GM21381 (cell line): ENCODE results near the gene NUTM2F.
"Not testable (repeated sequence)": the region's sequence is repeated elsewhere in the genome, so short reads cannot be mapped to it uniquely, and the experiment has no call there.

ENCODE experiments used
- ATAC-seq: cut with Tn5 transposase; IDR thresholded peaks from one replicate; pipeline ENCODE4 v1.9.1; 2021; ENCODE audit warnings: mild to moderate bottlenecking, moderate library complexity; ENCODE audit not compliant: unreplicated experiment

The NUTM2F gene

DNA sequence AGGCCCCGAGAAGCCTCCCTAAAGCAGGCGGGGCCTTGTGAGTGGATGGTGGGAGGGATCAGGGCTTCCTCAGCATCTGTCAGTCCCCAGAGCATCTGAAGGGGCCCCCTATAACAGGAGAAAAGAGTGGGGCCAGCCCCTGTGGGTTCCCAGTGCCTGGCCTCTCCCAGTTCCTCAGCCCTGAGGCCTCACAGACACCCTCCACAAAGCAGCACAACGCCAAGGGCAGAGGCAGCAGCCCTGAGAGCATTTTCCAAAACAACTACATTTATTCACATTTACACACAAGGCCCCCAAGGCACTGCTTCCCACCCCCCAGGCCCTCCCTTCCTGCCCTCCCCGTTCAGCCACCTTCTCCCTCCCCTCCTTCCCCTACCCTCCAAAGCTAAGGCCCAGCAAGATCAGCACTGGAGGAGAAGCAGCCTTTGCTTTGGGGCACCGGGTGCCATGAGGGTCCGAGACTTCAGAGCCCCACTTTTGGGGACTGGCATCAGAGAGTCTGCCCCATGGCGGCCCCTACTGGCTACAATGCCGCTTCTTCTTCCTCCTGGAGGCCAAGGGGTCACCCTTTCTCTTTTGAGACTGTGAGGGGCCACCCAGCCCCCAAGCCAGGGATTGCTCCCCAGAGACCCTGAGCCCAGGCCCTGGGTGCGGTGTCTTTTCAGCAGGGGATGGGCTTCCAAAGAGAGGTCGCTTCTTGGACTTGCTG is 10.3 kb downstream of the NUTM2F start:
- ATAC-seq: not testable (repeated sequence)

DNA sequence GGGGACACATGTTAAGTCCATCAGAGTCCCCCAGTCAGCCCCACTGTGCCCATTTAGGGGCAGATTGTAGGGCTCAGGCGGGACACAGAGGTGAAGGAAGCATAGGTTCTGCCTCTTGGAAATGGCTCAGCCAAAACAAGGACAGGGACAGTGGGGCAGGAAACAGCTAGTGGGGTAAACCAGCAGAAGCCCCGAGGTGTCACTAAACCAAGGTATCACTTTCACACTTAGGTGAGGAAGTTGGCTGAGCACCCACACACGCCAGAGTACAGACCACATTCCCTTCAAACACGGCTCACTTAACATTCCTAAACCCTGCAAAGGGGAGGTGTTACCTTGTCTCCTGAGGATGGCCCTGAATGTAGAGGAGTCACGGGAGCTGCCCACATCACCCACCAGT is 12.2 kb downstream of the NUTM2F start:
- ATAC-seq: peak; percentile 92

DNA sequence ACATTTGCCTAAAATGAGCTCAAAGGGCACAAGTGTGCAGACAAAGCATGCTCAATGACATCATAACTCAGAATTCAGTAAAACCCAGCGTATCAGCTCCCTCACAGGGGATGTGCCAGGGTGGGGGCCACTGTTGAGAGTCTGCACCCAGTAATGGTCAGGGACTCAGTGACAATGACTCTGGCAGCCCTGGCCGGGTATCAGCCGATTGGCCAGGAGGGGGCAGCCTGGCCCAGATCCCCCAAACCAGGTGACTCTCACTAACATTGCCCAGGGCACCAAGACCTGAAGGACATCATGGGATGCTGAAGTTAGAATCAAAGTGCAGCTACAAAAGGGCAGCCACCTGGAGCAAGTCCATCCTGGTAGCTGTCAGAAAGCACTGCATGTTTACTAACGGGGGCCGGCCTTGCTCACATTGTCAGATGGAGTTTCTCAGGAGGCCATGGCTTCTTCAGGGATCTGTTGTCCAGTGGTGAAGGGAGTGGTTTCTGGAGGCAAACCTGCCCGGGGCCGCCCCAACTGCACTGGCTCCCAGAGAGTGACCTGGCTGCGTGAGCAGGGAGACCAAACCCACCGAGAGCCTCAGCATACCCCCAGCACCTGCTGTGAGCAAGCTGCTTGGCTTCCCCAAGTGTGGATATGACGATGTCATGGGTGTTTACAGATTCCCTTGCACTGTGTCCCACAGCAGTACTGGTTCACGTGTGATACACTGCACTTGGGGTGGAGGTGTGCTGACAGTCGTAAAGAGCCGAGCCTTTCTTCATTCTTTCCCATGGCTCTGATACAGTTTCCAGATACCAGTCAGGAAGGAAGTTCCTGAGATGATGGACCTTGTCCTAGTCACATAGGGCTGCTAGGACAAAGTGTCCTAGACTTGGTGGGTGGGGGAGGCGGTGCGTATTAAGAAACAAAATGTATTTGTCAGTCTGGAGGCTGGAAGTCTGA is 13.1 kb downstream of the NUTM2F start:
- ATAC-seq: not testable (repeated sequence)

DNA sequence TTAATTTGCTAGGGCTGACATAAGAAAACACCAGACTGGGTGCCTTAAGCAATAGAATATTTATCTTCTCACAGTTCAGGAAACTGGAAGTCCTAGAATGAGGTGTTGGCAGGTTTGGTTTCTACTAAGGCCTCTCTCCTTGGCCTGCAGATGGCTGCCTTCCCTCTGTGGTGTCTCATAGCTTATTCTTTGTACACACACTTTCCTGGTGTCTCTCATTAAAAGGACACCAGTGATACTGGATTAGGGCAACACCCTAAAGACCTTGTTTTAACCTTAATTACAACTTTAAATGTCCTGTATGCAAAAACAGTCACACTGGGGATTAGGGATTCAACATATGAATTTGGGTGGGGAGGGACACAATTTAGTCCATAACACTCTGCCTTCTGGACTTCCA is 25.1 kb downstream of the NUTM2F start:
- no peak for ATAC-seq

DNA sequence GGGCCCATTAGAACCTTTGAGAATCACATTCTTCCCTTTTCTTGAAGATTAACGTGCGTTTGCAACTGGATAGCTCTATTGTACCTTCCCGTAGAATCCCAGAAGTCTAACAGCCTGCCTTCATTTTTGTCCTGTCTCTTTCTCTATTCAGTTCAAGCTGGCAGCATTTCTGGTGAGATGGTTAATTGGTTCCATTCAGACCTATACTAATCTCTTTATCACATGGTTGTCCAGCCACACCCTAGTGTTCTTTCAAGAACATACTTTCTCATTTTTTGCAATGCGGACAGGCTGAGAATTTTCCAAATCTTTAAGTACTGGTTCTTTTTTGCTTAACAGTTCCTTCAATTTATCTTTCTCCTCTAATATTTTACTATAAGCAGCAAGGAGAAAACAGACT is 26.0 kb downstream of the NUTM2F start:
- no peak for ATAC-seq

DNA sequence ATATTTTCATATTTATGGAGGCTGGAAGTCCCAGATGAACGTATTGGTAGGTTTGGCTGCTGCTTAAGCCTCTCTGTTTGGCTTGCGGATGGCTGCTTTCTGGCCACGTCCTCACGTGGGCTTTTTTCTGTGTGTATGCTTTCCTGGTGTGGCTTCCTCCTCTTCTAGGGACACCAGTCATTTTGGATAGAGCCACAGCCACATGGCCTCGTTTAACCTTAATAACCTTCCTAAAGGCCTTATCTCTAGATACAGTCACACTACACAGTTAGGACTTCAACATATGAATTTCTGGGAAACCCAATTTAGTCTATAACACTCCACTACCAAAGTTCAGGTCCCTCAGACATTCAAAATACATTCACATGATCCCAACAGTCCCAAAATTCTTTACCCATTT is 26.9 kb downstream of the NUTM2F start:
- ATAC-seq: no peak

DNA sequence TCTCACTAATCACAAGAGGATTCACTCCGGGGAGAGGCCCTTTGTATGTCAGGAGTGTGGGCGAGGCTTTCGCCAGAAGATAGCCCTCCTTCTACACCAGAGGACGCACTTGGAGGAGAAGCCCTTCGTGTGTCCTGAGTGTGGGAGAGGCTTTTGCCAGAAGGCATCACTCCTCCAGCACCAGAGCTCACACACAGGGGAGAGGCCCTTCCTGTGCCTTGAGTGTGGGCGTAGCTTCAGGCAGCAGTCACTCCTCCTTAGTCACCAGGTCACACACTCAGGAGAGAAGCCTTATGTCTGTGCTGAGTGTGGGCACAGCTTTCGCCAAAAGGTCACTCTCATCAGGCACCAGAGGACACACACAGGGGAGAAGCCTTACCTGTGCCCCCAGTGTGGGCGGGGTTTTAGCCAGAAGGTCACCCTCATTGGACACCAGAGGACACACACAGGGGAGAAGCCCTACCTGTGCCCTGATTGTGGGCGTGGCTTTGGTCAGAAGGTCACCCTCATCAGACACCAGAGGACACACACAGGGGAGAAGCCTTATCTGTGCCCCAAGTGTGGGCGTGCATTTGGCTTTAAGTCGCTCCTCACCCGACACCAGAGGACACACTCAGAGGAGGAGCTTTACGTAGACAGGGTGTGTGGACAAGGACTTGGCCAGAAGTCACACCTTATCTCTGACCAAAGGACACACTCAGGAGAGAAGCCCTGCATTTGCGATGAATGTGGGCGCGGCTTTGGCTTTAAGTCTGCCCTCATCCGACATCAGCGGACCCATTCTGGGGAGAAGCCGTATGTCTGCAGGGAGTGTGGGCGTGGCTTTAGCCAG is 27.8 kb downstream of the NUTM2F start:
- no peak for ATAC-seq

DNA sequence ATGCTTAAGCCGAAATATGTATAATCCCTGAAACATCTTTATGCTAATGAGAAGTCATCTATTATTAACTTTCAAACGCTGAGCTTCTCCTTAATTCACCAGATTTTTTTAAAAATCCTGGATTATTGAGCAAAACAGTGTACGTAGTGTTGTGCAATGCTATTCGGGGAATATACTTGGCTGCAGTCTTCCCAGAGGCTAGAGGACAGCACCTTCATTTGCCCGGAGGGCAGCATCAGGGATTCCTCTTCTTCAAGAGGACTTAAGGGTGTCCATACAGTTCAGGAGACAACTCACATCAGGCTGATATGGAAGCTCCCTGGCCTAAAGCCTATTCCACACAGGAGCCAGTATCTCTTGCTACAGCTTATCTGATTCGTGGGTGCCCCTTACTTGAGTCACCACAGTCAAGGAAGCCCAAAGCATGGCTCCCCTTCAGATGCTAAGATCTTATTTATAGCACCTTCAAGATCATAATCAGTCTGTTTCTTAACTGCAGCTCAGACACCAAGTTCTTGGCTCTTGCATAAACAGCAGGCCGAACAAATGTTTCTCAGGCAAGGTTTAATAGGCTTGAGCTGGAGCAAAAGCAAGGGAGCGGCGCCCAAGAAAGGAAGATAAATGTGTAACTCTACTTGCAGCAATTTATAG is 29.4 kb downstream of the NUTM2F start:
- no peak for ATAC-seq

DNA sequence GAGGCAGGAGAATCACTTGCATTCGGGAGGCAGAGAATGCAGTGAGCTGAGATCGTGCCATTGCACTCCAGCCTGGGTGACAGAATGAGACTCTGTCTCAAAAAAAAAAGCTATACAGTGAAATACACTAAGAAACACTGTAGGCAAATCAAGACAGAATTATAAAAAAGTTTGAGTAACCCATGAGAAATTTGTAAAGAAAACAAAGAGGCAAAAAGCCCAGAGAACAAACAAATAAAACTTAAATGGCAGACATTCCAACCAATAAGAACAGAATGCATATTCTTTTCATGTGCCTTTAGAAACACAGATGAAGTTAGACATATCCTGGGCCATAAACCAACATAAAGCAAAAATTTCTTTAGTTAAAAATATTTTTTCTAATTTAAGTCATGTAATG is 38.8 kb downstream of the NUTM2F start:
- ATAC-seq: no peak

DNA sequence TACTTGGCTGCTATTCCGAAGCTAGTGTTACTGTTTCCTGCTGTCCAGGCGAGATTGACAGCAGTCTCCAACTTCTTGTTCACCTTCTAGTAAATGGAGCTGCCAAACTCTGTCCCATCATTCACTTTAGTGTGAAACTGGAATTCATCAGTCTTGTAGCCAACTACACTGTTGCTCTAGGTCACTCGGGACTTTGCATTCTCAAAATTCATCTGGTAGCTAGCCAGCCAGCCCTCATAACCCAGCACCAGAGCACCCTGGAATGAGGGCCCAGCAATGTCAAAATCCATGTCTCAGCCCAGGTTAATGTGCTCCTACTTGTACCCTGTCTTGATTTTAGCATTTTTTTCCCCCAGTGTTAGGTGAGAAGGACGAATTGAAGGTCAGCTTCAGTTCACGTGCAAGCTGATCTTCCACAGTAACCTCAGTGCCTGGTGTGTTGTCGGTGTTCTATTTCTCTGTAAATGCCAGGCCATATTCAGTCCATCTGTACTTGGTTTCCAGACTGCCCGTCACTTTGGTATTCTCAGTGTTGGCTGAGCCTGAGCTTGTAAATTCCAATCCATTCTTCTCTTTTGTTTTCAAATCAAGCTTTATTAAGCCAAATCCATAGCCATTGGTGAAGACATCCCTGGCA is 40.4 kb downstream of the NUTM2F start:
- no peak for ATAC-seq

DNA sequence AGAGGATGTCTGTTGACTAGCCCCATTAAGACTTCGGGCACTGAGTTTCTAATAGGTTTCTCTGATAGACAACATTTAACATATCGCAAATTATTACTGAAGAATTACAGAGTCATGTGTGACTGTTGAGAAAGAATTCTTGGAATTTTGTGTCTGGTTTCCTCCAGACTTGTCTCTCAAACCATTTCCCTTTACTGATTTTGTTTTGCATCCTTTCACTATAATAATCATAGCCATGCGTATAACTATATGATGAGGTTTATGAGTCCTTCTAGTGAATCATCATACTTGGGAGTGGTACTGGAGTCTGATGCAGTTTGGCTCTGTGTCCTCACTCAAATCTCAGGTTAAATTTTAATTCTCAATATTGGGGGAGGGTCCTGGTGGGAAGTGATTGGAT is 42.3 kb downstream of the NUTM2F start:
- ATAC-seq: no peak

DNA sequence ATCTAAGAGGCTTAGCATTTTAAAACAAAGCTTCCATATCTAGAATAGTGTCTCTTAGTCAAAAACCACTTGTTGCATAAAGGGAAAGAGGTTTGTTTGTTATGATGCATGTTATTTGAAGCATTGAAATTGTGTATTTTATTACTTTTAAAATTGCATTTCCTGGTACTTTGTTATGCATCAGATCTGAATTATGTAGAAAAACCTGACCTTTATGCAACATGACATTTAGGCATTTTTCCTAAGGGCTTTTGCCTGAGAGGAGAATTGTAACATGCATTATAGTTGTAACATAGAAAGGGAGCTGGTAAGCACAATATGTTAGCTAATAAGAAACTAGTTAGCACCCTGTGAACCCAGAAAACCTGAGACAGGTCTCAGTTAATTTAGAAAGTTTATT is 47.3 kb downstream of the NUTM2F start:
- no peak for ATAC-seq

DNA sequence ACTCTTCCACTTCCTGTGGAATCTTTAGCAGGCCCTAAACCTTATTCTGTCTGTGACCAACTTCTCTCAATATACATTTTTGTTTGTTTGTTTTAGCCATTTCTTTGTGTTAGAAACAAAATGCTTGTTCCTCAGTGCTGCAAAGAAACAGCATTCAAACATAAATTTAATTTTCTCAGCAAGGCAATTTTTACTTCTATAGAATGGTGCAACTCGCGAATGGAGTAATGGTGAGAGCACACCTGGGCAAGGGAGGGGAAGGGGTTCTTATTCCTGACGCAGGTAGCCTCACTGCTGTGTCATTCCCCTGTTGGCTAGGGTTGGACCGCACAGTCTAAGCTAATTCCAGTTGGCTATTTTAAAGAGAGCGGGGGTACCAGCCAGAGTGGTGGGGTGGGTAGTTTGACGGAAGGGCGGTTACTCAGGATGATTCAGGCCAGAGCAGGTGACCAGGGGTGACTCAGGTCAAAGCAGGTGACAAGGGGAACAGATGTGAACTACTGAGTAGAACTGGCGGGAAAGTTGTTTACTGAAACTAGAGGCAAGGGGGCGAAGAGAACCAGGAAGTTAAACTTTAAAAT is 47.9 kb downstream of the NUTM2F start:
- ATAC-seq: no peak

DNA sequence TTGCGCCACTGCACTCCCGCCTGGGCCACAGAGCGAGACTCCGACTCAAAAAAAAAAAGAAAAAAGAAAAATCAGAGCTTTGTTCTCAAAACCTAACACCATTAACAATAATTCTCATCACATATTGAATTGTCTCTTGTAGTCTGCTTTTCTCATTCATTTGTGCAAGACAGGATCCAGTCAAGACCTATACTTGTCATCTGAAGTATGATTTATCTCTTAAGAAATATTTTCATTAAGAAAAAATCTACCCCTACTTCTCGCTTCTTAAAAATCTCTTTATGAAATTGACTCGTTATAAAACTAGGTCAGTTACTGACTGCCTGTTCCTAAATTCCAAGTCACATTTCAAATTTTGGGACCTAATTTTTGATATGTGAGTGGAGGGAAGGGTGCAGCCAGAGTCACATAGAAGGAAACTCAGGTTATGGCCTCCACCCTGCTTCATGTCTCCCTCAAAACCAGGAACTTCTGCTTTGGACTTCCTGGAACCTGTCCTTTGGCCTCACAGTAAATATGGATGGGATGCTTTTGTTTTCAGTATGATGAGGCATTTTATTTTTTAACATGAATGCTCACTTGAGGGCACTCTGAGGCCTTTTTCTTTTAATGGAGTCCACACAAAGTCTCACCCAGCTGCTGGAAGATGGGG is 50.4 kb downstream of the NUTM2F start:
- ATAC-seq: no peak

DNA sequence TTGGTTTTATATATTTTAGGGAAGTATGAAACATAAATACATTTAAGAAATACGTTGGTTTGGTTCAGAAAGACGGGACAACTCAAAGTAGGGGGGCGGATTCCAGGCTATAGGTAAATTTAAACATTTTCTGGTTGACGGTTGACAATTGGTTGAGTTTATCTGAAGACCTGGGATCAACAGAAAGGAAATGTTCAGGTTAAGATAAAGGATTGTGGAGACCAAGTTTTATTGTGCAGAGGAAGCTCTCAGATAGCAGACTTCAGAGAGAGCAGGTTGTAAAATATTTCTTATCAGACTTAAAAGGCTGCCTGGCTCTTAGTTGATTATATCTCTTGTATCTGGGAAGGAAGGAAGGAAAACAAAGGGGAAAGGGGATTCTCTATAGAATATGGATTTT is 51.4 kb downstream of the NUTM2F start:
- not testable (repeated sequence) for ATAC-seq

DNA sequence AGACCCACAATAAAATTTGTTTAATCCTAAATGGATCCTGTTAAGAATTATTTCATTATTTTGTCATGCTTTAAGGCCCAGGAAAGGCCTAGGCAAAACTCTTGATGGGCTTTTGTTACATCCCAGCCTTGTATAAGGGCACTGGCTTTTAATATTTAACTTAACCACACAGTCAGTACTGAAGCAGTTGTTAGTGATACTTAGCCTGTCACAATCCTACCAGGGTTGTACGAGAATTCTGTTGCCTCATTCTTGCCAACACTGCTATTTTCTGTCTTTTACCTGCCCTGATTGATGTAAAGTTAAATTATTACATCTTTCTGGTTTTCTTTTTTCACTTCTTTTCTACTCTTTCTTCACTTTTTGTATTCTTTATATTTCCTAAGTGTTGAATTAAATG is 58.4 kb downstream of the NUTM2F start:
- no peak for ATAC-seq

DNA sequence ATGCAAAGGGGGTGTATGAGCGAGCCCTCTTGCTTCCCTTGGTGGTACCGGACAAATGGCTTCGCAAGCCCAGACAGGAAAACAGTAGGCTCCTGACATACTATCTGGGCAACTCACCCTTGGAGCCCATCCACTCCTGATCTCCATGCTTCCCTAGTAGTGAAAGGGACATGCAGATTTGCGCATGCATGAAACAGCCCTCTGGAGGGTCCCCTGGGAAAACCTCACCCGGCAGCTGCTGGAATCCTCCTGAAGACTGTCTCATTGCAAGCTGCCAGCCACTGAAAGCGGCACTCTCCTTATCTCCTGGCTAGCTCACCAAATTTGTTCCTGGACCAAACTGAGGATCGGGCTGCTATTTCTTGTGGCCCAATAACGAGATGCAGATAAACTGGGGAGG is 59.2 kb downstream of the NUTM2F start:
- ATAC-seq: no peak
